NCI-H2227 treated with DMSO at 0.1 percent for 48 hours (cell line): Measurements from ENCODE around the gene HLA-A.

Experiments
- DNase-seq: peaks from one replicate; lab custom pipeline; 2025; lab: John Stamatoyannopoulos, UW

HLA-A gene

DNA sequence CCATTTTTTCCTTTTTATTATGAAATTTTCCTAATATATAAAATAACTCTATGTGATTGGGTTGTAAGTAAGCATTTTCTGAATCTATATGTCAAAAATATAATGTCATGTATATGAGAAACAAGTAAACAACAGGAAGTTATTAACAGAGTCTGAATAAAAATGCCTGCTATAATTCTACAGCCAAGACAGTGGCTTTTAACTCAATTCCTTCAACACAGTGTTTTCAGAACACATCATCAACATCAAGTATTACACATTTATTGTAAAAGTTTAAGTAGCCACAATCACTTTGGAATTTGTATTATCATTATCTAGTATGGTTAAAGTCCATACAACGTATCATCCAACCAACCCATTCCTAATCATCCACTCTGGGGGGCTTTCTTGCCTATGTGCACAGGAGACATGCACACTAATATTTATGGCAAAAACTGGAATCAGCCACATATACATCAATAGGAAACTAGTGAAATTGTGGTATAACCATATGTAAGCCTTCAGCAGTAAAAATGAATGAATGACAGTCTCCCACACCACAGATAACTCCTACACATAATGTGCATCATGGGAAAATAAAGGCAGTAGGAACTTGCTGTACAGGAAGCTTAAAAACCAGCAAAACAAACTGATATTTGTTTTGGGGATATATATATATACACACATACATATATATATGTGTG lies 6.9 kb upstream of the HLA-A start:
- no peak for DNase-seq

DNA sequence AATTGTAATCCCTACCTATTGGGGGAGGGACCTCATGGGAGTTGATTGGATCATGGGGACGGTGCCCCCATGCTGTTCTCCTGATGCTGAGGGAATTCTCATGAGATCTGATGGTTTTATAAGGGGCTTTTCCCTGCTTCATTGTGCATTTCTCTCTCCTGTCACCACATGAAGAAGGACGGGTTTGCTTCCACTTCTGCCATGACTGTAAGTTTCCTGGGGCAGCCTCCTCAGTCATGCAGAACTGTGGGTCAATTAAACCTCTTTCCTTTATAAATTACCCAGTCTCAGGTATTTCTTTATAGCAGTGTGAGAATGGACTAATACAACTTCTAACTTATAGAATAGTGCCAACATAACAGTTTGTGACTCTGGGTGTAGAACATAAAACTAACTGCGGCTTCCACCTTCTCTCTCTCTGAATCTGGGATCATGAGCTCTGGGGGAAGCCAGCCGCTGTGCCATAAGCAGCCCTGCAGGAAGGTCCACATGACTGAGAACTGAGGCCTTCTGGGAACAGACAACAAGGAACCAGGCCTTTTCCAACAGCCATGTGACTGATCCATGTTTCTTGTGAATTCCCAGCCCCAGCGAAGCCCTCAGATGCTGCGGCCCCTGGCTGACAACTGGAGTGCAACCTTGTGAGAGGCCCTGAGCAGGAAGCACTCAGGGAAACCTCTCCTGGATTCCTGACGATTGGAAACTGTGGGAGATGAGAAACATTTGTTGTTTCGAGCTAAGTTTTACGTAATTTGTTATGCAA lies 3.4 kb upstream of the HLA-A start:
- DNase-seq: no peak

DNA sequence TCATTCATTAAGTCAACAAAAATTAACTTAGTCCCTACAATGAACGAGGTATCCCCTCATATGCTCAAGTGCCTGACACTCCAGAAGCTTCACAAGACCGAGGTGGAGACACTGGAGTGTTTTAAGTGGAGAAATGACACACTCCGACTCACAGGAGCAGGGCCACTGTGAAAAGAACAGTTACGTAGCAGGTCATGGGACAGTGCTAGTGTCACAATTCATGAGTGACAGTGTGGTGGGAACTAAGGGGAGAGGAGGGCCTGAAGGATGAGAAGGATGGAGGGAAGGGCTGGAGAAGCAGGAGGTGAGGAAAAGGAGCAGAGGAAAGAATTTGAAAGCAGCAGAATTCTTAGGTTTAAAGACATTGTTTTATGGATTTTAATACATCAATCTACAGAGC lies 1.3 kb upstream of the HLA-A start:
- DNase-seq: no peak

DNA sequence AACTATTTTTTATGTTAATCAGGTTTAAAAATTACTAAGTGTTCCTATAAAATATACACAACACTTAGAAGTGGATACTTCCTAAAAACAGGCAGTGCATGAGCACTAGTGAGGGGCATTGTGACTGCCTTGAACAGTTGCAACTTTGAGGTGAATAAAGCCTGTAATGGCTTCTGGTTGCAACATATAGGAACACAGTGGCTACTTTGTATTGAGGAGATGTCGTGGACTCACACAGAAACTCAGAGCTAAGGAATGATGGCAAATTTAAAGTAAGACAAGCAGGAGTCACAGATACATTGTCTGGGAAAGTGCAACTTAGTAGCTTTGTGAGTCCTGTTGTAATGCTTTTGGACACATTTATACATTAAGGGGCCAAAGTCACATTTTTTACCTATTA lies 861 bp upstream of the HLA-A start:
- DNase-seq: no peak

DNA sequence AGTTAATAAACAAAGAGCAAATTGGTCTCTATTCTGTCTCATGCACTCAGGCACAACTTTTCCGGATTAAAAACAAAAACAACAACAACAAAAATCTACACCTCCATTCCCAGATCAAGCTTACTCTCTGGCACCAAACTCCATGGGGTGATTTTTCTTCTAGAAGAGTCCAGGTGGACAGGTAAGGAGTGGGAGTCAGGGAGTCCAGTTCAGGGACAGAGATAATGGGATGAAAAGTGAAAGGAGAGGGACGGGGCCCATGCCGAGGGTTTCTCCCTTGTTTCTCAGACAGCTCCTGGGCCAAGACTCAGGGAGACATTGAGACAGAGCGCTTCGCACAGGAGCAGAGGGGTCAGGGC lies 437 bp upstream of the HLA-A start:
- DNase-seq: no peak

DNA sequence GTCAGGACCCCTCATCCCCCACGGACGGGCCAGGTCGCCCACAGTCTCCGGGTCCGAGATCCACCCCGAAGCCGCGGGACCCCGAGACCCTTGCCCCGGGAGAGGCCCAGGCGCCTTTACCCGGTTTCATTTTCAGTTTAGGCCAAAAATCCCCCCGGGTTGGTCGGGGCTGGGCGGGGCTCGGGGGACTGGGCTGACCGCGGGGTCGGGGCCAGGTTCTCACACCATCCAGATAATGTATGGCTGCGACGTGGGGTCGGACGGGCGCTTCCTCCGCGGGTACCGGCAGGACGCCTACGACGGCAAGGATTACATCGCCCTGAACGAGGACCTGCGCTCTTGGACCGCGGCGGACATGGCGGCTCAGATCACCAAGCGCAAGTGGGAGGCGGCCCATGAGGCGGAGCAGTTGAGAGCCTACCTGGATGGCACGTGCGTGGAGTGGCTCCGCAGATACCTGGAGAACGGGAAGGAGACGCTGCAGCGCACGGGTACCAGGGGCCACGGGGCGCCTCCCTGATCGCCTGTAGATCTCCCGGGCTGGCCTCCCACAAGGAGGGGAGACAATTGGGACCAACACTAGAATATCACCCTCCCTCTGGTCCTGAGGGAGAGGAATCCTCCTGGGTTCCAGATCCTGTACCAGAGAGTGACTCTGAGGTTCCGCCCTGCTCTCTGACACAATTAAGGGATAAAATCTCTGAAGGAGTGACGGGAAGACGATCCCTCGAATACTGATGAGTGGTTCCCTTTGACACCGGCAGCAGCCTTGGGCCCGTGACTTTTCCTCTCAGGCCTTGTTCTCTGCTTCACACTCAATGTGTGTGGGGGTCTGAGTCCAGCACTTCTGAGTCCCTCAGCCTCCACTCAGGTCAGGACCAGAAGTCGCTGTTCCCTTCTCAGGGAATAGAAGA lies 978 bp downstream of the HLA-A start:
- DNase-seq: peak; percentile 6

DNA sequence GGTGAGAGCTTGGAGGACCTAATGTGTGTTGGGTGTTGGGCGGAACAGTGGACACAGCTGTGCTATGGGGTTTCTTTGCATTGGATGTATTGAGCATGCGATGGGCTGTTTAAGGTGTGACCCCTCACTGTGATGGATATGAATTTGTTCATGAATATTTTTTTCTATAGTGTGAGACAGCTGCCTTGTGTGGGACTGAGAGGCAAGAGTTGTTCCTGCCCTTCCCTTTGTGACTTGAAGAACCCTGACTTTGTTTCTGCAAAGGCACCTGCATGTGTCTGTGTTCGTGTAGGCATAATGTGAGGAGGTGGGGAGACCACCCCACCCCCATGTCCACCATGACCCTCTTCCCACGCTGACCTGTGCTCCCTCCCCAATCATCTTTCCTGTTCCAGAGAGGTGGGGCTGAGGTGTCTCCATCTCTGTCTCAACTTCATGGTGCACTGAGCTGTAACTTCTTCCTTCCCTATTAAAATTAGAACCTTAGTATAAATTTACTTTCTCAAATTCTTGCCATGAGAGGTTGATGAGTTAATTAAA lies 3.0 kb downstream of the HLA-A start:
- no peak for DNase-seq

DNA sequence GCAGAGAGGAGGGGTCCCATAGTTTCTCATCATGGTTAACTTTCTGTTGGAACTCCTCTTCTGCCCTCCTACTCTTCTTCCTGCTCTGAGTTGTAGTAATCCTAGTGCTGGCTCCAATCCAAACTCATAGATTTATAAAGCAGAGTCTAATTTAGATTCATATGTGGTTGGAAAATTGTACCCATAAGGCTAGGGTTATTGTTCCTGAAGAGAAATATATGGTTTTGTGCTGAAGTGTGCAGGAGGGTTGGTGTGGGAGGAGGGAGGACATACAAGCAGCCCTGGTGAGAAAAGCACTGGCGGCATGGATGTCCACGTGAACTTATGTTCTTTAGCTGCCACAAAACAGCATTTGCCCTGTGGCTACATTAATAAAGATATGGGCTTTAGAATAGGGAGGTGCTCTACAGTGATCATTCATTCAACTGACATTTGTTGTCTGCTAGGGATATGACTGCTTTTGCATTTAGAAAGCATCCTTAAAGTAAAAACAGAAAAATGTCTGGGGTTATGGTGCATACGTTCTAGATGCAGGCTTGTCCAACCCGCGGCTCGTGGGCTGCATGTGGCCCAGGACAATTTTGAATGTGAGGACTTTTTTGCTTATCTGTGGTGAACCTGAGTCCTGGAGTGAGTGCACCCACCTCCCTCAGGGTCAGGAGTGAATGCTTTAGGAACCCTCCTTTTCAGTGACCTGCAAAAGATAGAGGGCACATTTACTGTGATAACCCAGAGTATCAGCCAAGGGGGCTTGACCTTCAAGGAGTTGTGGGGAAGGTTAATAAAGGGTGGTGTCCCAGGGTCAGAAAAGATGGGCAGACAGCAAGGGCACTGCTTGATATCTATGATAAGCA lies 4.1 kb downstream of the HLA-A start:
- DNase-seq: no peak

DNA sequence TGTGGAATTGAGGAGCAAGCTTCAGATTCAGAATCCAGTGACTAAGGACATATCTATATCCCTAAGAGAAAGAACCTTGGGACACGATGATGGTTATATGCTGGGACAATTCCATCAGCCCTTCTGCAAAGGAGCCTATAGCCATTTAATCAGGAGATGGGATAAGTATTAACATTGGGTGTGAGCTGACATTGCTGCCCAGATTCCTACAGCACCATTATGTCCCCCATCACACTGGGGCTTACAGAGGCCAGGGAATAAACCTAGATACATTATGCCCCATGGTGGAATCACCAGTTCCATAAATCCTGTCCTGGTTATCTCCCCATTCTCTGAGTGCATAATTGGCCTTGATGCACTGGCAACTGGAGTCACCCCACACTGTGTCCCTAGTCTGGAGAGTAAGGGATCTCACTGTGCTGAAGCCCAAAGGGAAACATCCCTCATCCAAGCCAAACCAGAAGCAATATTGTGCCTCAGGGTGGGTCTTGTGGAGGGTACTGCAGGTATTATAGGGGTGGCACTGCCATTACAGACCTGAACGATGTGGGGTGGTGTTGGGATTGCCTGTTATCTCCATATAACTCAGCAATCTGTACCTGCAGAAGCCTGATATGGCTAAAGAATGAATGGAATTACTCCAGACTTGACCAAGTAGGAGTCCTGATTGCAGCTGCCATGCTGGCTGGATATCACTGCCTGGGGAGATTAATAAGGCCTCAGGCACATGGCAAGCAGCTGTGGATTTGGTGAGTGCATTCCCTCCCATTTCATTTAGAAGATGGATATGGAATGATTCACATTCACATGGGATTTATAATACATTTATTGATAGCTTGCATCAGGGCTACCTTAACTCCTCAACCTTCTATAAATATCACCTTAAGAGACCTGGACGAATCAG lies 5.0 kb downstream of the HLA-A start:
- no peak for DNase-seq

DNA sequence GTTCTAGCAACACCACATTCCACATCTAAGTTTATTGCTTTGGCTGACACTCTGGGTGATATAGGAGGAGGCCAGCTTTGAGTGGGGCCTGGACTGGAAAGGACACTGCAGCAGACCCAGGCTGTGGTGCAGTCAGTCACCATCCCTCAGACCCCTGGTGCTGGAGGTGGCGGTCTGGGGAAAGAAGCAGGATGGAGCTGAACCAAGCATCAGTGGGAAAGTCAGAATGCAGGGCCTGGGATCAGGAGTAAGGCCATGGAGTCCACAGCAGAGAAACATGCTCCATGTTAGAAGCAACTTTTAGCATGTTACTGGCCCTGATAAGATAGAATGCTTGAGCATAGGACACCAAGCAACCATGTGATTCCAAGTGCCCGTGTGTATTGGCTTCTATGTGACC lies 5.9 kb downstream of the HLA-A start:
- DNase-seq: no peak

DNA sequence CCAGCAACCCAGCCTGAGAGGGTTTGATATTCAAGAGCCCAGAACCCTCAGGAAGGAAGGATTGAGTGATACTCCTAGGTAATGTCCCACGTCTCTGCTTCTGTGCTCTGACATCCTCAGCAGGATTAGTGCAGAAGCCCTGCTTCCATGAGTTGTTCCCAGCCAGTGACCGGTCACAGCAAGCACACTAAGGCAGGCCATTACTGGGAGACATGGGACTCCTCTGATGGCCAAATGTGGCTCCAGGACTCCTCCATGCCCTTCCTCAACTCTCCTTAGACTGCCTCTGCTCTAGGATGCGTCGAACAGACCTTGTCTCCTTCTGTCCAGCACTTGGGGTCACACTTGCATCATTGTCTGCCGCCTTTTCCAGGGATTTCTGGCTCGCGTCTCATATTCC lies 7.6 kb downstream of the HLA-A start:
- DNase-seq: no peak

DNA sequence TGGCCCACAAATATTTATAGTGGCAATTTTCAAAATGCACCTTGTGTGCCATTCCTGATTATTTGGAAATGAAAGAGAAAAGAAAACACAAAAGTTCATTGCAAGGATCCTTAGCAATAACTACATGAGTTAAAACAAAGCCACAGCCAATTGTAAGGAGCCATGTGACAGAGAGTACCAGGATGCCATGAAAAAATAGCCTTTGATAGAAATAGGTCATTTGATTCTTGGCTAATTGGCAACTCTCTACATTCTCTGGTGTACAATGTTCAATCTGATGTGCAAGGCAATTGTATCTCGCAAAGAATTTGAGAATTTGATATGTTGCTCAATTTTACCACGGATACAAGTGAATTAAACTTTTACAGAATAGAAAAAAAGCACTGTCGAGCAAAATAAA lies 9.6 kb downstream of the HLA-A start:
- no peak for DNase-seq

DNA sequence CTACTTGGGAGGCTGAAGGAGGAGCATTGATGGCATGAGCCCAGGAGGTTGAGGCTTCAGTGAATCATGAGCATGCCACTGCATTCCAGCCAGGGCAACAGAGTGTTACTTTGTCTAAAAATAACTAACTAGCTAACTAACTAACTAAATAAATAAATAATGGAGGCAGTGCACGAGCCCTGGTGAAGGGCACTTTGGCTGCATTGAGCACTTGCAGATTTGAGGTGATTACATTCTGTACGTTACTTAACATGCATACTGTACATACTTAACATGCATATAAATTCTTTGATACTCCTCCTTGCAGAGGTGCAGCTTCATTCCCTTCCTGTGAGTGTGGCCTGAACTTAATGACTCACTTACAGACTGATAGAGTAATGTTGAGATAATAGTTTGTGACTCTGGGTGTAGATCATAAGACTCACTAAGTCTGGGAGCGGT lies 10.7 kb downstream of the HLA-A start:
- no peak for DNase-seq

DNA sequence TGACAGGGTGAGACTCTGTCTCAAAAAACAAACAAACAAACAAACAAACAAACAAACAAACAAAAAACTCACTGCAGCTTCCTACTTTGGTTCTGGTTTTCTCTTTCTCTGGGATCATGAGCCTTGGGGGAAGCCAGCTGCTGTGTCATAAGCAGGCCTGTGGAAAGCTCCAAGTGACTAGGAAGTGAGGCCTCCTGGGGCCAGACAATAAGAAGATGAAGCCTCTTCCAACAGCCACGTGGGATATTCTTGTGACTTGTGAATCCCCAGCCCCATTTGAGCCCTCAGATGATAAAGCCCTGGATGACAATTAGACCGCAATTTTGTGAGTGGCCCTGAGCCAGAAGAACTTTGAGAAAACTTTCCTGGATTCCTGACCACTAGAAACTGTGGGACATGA lies 11.4 kb downstream of the HLA-A start:
- DNase-seq: no peak

DNA sequence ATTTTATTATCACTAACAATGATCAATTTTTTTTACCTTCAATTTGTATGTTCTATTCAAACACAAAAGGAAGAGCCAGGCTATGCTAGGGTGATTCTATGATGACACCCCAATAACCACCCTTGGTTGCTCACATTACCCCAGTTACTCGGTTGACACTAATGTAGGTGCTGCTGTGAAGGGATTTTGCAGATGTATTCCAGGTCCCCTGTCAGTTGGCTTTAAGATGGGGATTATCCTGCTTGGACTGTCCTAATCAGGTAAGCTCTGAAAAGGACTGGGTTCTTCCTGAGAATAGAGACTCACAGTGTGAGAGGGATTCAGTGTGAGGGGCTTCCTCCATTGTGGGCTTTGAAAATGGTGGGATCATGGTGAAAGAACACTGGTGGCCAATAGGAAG lies 11.9 kb downstream of the HLA-A start:
- DNase-seq: no peak

DNA sequence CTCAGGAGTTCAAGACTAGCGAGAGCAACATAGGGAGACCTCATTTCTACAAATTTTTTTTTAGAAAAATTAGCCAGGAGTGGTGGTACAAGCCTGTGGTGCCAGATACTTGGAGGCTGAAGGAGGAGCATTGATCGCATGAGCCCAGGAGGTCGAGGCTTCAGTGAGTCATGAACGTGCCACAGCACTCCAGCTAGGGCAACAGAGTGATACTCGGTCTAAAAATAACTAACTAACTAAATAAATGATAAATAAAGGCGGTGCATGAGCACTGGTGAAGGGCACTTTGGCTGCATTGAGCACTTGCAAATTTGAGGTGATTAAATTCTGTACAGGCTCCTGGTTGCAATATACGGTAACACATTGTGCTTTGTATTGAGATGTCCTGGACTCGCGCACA lies 13.5 kb downstream of the HLA-A start:
- no peak for DNase-seq

DNA sequence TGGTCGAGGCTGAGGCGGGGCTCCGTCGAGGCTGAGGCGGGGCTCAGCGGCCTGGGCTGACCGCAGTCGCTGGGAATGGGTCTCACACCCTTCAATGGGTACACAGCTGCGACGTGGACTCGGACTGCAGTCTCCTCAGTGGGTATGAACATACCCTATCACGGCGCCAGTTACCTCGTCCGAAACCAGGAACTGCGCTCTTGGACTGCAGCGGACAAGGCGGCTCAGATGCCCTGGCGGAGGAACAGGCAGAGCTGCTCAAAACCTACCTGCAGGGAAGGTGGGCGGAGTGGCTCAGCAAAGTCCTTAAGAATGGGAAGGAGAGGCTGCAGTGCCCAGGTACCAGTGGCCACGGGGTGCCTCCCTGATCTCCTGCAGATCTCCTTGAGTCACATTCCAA lies 14.2 kb downstream of the HLA-A start:
- no peak for DNase-seq

DNA sequence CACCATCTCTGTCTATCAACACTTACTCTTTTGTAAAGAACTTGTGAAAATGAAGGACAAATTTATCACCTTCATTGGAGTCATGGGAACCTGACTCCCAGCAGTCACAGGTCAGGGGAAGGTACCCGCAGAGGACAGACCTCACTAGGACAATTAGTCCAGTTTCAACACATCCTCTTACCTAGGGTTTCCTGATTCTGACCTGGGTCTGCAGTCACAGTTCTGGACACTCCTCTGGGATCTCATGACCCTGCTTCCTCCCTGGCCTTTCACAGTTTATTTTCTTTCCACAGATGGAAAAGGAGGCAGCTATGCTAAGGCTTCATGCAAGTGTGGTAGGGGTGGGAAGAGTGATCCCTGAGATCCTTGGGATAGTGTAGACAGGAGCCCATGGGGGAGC lies 15.7 kb downstream of the HLA-A start:
- no peak for DNase-seq

DNA sequence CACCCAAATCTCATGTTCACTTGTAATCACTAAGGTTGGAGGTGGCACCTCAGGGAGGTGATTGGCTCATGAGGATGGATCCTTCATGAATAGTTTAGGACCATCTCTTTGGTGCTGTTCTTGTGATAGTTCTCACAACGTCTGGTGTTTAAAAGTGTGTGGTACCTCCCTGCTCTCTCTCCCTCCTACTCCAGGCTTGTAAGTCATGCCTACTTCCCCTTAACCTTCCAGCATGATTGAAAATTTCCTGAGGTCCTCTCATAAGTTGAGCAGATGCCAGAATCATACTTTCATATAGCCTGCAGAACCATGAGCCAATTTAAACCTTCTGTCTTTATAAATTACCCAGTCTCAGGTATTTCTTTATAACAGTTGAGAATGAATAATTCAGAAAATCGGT lies 16.6 kb downstream of the HLA-A start:
- no peak for DNase-seq

DNA sequence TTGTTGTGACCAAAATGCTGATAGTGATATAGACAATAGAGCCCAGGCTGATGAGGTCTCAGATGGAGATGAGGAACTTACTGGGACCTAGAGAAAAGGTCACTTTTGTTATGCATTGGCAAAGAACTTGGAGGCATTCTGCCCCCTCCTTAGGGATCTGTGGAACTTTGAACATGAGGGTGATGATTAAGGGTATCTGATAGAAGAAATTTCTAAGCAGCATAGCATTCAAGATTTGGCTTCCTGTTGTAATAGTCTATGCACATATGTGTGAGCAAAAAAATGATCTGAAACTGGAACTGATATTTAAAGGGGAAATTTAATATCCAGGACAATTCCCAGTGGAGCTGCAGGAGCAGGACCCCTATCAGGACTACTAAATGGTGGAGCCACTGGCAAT lies 17.1 kb downstream of the HLA-A start:
- DNase-seq: no peak

DNA sequence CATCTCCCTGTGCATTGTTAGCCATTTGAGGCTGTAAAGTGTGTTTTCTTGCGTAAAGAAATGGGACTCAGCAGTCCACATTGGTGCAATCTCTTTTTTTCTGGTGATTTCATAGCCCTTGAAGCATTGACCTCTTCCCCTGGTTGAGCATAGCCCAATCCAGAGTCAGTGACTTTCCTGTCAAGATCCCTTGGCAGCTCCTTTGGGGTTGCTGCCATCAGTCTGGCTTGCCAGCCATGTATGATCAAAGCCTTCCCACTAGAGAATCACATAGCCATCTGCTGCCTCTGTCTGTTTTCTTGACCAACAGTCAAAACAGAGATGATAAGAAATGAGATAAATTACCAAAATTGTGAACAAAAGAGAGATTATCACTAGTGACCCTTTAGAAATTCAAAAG lies 19.6 kb downstream of the HLA-A start:
- no peak for DNase-seq
